ENCODE data around the gene KRT4.

- TF ChIP-seq CTCF (IDR thresholded peaks at IDR 0.05) = no peak
- TF ChIP-seq POLR2A (IDR thresholded peaks at IDR 0.05) = no peak
Observed at GRCh38 chr12:52779914-52780313, 34.0 kb downstream of the KRT4 start.
